NCI-H146 (cell line): ENCODE measurements around the gene HPS1.
"Not testable (repeated sequence)": the region's sequence is repeated elsewhere in the genome, so short reads cannot be mapped to it uniquely, and the experiment has no call there.

Source experiments
- DNase-seq: peaks from one replicate; lab custom pipeline; 2025; lab: John Stamatoyannopoulos, UW

Gene HPS1

DNA sequence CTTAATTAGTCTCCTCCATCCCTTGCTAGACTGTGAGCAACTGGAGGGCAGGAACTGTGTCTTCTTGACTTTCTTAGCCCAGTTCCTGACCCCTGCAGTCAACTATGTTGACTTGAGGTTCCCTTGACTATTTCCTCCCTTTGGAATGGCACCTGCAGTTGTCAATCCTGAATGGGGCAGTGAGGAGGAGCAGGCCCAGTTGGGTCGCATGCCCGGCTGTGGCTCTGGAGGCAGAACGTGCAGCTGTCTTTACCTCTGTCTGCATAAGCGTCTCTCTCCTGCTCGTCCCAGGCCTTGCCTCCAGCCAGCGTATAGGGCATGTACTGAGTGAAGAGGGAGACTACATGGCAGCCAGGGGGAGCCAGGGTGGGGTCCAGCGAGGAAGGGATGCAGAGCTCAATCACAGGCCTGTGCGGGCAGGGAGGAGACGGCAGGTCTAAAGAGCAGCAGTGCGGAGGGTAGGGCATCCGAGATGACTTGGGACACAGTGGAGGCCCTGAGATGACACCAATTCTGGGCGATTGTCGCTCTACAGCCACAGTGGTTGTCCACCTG, 58.6 kb downstream of the HPS1 start:
- DNase-seq, result no peak

DNA sequence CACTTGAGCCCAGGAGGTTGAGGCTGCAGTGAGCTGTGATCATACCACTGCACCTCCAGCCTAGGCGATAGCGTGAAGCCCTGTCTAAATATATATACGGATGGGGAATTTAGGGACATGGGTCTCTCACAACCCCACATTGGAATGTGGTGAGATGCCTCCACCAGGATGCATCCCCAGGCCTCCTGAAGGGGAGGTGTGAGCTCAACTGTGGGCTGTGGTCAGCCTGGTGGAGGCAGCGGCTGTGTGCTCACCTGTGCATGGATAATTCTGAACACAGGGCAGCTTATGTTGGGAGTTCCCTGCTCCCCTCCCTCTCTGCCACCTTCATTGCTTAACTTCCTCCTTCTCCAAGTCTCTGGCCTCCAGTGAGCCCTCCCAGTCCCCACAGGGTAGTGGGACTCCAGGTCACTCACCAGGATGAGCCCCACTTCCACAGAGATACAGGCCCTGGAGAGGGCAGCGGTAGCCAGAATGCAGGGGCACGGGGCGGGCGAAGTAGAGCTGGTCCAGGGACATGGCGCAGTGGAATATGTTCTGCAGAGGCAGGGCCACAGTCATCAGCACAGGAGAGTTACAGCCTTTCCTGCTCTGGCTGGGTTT, 62.1 kb downstream of the HPS1 start:
- no peak for DNase-seq

DNA sequence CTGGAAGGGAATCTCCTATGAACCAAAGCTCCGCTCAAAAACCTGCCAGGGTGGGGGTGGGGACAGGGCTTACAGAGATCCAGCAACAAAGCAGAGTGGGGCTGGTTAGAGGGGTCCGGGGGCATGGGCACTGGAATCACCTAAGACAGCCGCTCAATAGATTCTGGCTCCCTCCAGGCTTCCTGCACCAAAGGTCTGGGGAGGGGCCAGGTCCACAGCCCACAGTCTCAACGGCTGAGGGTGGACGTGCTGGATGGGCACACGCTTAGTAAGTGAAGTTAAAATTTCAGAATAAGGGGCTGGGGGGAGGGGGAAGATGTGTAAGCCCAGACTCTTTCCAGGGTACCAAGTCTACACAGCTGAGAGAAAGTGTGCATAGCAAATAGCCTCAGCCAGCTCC, 62.9 kb downstream of the HPS1 start:
- DNase-seq, result no peak

DNA sequence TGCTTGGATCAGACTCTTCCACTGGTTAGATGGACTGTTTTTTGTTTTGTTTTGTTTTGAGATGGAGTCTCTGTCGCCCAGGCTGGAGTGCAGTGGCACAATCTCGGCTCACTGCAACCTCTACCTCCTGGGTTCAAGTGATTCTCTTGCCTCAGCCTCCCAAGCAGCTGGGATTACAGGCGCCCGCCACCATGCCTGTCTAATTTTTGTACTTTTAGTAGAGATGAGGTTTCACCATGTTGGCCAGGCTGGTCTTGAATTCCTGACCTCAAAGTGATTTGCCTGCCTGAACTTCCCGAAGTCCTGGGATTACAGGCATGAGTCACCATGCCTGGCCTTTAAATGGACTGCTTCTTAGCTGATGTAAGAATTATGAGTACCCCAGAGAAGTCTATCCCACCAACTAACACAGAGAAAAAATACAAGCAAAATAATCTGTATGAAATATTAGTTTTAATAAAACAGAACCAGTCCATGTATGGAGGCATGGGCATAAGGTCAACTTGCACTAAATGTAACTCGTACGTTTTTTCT, 63.5 kb downstream of the HPS1 start:
- DNase-seq, result not testable (repeated sequence)

DNA sequence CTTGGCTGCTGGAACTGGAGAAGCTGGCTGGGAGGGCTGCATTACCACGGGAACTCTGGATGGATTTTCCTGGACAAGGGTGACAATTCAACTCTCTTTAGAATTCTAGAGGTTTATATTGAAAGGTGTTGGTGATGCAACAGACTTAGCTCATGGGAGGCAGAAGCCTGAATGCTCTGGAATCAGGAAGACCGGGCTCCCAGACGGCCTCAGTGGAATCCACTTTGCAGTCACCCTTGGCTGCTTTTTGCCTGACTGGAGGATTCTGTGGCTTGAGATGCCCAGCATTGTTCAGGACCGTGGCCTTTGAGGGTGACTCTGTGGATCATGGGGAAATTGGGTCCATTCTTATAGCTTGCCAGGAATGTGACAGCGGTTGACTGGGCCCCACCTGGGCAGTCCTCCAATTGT, 64.0 kb downstream of the HPS1 start:
- DNase-seq, result no peak

DNA sequence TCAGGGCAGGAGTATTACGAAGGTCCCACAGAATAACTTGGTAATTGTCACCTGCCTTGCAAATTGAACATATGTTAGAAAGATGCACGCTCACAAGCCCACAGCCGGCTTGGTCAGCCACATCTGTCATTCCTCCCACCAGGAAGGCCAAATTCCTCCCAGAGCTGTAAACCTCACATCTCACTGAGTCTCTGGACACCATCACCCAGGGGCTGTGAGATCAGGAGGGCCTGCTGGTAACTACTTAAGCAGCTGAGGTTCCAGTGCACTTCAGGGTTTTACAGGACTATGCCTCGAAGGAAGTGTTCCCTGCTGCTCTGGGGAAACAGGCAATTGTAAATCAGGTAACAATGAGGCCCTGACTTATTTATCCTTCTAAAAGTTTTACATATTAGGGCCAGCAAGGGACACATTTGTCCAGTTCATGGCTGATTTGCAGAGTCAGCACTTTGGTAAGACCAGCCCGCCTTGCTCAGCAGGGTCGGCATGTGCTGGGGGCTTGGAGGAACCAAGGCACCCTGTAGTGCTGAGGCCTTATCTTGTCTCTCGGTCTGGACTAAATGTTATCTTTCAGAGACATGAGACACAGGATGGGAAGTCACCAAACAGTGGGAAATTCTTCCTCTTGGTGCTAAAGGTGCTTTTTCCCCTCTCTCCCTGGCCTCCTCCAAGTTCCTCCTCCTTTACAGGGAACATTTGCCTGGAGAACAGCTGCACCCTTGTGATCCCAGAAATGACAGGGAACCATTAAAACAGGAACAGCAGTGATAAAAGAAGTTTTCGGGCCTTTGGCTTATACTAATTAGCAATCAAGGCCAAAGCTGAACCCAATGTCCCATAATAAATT, 66.0 kb downstream of the HPS1 start:
- no peak for DNase-seq

DNA sequence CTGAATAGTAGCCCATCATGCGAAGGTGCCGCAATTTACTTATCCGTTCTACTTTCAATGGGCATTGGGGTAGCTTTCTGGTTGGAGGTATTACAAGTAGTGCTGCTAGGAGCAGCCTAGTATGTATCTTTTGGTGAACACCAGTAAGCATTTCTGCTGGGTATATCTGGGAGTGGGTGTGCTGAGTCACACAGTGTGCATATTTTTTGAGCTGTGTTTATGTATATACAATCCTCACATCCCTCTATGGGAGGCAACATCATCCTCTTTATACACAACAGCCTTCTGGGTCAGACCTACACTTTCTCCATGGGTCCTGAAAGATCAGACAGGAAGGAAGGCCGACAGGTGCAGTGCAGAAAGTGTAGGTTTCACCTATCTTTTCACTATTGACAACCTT, 68.0 kb downstream of the HPS1 start:
- no peak for DNase-seq

DNA sequence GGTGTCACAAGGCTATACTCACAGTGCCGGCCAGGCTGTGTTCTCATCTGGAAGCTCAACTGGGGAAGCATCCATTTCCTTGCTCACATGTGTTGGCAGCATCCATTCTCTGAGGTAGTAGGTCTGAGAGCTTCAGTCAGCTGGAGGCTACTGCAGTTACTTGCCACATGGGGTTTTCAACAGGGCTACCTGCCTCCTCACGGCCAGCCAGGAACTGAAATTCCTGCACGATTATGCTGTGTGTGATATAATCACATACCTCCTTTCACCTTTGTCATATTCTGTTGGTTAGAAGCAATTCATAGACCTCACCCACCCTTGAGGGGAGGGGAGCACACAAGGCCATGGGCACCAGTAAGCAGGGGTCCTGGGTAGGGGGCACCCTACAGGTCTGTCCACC, 69.2 kb downstream of the HPS1 start:
- no peak for DNase-seq

DNA sequence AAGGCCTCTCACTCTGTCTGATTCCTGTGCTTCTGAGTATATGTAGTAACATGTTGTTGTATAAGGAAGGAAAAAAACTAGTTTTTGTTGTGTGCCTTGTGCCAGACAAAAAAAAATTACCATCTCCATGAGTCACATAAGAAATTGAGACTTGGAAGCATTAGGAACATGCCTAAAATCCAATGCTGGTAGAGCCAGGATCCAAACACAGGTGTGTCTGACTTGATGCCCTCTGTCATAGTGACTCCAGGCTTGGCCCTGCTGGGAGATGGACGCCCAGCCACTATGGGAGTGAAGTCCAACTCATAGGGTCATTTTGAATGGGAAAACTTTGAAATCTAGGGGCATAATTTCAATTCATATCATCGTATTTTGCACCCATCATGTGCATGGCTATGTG, 69.7 kb downstream of the HPS1 start:
- DNase-seq, result no peak

DNA sequence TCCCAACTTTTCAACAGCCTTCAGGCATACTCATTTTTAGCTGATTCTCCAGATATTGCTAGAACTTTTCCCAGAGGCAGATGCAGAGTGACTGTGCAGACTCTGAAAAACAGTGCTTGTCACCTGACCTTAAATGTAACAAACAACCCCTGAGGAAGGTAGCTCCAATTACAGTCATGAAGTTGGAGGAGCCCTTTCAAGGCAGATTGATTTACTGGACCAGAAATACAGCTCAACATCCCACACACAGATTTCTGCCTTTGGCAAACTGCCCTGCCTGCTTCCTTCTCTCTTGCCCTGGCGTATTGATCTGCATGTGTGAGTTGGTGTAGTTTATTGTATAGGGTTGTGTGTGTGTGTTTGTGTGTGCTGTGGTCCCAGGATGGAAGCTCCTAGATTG, 70.2 kb downstream of the HPS1 start:
- no peak for DNase-seq

DNA sequence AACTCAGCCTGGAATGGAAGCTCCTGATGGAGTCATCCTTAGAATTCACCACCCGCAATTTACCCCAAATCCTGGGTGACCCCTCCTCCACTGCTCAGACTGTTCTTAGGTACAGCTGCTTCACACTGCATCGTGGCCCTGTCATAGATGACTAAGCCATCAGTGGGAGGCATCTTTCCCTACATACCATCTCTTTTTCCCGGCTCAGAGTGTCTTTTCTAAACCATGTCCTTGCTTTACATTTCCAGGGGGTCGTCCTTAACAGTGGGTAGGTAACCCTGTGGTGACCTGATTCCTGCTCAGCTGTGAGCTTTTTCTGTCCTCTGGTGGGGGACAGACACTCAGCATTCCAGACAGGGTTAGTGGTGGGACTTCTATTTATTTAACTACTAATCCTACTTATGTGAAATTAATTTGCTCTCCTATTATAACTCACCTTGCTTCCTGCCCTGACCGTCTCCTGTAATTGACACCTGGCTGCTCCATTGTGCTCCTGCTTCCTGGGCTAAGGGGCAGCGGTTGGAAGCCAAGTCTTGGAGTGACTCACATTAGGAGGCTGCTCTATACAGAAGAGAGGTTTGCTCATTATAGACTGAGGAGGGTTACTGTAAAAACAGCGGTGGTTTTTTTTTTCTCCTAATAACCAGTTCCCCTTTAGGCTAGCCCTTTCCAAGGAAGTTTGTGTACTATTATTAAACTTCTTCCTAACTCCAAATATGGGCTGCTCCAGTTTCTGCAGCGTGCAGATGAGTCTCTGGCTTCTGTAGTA, 72.3 kb downstream of the HPS1 start:
- DNase-seq, result peak; percentile 79

DNA sequence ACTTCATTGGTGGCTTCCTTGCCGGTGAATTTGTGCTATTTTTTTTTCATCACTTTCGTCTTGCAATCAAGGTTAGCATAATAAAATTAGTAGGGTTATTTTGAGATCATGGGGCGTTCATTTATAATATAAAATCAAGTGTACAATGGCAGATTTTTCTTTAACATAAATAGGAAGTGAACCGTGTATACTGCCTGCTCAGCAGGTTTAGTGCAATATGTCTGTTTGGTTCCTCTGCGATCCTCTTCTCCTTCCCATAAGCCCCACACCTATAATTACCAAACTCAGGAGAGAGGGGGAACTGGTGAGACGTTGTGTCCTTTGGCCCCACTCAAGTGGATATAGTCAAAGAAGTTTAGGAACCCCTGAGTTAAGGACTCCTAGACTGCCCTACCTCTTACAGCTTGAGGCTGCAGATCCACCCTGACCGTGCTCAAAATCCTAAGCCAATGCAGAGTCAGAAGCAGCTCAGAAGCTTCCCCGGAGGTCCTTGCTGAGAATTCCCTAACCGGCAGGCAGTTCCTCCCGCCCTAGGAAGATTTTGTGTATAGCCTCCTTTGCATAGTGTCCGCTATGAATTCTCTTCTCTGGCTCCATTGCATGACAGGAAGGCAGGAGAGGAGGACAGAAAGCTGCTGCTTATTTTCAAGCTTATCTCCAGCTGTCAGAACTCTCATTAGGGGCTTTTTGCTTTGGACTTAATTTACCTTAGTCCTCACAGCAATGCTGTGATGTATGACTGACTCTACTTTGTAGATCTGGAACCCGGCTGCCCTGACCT, 73.3 kb downstream of the HPS1 start:
- no peak for DNase-seq

DNA sequence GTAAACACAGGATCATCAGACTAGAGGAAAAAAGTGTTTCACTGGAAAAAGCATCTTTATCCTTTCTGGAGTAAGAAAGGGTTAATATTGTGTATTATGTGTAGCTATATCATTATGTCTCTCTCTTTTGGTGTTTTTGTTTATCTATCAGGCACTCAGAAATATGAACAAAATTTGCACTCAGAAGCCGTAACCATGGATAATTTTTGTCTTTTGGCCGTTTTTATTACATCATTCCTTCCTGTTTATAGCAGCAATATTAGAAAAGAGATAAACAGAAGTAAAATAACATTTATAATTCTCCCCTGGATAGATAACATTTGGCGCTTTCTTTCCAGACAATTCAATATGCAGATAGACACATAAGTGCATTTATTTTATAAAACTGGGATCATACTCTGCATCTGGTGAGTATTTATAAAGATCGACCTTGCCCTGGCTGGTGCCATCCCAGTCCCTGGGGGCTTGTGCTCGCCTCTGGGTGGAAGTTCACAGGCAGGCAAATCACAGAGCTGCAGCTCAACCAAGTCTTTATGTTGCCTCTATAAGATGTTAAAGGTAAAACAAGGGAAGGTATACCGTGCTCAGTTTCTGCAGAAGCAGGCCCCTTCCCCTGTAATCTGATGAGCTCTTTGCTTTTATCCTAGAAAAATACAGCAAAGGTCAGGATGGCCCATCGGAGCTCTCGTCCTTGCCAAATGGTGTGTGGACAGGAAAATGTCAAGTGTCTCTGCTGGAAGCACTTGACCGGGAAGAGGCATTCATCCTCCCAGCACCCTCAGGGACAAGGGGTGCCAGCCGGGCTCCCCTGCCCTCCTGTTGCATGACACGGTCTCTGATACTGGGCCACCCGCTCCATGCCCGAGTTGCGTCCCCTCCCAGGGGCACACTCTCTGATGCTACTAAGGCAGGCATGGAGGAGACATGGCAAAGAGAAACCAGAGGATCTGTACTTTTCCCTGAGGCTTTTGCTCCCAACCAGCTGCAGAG, 75.6 kb downstream of the HPS1 start:
- no peak for DNase-seq

DNA sequence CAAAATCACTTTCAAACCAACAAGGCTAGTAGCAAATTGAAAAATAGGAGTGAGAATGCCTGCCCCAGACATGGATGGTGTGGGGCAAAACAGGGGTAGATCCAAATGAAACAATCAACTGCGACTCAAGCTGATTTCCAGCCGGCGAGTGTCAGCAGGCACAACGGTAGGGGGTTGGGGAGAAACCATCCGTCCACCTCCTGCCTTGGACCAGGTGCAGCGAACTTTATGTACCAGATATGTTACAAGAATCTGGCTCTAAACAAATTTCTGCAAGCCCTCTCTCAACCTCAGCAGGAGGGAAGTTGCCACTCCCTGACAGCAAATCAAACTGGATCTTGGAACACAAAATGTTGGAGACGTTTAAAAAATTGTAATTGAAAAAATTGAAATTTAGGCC, 76.9 kb downstream of the HPS1 start:
- no peak for DNase-seq

DNA sequence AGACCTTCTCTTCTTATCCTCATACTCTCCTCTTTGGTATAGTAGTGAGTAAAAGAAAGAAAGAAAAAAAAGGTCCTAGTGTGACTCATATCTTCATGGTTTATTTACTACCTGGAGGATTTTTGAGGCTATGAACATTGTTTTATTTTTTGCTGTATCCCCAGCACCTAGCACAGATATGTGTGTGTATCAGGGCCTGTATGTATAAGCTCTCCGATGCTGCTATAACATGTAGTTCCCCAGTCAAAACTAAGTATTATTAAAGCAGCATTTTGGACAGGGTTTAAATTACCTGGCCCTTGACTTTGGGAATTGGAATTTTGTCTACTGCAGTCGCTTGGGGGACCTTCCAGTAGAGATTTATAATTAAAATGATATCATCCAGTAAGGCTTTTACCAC, 78.1 kb downstream of the HPS1 start:
- no peak for DNase-seq

DNA sequence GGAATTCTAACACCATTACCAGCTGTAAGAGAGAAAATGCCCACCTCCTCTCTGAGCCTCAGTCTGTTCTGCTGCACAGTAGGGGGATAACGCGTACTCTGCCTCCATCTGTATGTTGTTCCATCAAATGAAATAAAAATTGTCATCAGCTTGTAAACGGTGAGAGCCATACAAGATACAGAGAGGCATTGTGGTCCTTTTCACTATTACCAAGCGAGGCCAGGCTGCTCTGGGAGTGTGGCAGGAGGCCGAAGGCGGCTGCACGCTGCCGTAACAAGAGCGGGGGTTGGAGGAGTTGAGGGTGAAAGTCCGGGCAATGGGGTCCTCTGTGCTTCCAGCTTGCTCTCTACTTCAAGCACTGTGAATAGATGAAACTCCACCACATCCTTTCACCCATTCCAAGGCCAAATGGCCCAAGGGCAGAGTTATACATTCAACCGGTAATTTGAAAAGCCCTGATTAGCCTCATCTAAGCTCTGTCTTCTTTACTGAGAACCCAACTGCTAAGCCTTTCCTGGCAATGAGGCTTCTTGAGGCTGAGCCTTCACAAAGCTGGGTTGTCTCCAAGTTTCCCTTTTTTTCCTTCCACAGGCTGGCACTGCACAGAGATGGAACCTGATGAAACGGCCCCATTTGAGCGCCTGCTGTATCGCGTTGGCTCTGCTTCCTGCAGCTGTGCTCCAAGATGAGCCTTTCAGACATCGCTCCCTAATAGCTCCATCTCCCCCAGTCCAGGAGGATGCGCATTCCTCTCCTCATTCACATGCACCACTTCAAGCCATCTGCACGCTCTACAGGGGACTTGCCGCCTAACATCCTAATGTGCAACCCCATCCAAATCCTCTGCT, 78.9 kb downstream of the HPS1 start:
- DNase-seq, result no peak
